HG02840 (cell line): ENCODE results near the gene ZNF280B.
"Not testable (repeated sequence)": the region's sequence is repeated elsewhere in the genome, so short reads cannot be mapped to it uniquely, and the experiment has no call there.

Source experiments
- ATAC-seq: cut with Tn5 transposase; IDR thresholded peaks from one replicate; pipeline ENCODE4 v1.9.1; 2021; ENCODE audit warnings: mild to moderate bottlenecking, moderate library complexity, moderate number of reproducible peaks; ENCODE audit not compliant: unreplicated experiment, low FRiP score

The ZNF280B gene

GRCh38 chr22:22465782-22466181, 42.8 kb downstream of the ZNF280B start:
- no peak for ATAC-seq

DNA sequence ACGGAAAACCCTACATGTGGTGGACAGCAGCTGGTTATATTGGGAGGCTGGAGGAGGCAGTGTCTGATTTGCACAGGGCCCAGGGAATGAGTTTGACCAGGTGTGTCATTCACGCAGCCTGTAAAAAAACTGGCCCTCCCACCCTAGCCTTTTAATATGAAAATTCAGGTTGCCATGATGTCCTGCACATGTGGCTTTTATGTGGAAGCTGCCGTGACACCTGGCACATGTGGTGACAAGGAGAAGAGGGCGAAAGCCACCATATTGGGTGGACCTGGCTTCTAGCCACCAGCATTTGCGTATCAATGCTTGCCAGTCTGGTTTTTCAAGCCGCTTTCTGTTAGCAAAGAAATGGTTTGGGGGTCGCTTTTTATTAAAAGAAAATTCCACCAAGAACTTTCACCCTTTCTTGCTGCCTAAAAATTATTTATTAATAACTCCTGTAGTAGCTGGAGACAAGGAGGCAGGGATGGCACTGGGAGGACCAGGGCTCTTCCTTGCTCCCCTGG, 43.4 kb downstream of the ZNF280B start:
- ATAC-seq, result no peak

DNA sequence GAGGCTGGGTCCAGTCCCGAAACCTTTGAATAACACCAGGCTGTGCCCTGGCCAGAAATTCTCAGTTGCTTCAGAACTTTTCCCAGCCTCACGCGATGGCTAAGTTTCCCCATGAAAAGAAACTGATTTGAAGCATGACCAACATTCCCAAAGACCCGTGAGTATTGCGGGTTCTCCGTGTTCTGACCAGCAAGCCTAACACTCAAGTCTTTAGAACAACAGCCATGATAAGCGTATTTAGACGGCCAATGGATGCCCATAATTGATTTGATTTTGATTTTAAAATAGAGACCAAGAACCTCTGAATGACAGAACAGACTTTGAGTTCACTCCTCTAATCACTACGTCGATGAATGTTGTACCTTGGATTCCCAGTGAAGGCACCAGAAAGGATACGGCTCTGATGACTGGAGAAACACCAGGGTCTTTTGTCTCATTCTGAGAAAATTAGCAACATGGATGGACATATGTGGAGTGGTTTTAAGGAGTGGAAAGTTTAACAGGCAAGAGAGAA, 43.9 kb downstream of the ZNF280B start:
- ATAC-seq, result no peak

DNA sequence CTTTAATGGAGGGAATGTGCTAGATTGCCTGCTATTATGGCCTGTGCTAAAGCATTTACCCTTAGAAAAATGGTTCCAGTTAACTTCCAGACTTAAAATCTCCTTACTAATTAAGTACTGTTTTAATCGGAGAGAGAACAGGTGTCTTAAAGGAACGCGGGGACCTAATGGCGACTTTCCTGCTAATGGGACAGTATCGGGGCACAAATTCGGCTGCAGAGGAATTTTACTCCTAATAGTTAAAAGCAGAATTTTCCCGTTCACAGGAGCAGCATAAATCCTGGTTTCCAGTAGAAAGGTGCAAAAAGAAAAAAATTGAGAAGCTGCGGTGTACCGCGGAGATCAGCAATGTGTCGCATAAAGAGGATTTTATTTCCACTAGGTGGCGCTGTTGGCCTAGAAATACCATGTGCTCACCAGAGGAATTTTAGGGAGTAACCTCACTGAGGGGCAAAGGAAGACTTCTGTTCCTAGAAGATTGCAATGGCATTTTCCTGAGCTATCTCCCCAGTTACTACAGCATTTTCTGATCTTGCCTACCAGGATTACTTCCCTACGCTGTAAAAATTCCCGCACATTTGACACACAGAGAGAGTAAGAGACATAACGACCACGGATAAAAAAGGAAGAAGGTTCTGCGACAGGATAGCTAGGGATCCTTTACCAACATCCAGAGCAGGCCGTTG, 44.5 kb downstream of the ZNF280B start:
- ATAC-seq, result no peak

DNA sequence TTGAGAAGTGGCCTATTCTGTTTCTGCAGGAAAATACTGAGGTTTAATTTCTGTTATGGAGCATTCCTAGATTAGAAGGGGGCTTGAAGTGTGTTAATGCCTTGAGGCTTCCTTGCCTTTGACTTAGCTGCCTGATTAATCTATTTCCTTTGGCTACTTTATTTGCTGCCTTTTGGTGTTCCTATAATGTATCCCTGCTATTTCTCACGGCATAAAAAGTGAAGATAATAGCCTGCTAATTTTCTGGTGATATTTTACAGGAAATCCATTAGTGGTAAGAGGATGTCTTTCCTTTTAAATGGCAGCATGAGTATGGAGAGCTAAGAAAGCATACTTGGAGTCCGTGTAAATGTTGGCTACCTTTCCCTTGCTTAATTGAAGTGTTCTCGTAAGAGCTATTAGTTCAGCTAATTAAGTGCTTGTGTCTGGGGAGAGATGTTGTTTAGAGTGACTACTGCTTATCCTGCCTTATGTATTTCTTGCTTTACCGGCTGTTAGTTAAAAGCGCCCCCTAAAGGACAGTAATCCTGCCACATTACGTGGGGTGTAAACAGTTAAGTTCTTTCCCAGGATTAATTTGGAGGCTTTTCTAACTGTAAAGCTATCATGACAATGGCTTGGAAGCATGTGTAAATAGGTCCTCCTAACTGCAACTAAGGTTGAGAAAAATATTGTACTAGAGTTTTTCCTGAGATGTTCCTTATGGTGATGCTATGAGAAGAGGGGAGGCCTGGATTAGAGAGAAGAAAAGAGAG, 45.6 kb downstream of the ZNF280B start:
- no peak for ATAC-seq

DNA sequence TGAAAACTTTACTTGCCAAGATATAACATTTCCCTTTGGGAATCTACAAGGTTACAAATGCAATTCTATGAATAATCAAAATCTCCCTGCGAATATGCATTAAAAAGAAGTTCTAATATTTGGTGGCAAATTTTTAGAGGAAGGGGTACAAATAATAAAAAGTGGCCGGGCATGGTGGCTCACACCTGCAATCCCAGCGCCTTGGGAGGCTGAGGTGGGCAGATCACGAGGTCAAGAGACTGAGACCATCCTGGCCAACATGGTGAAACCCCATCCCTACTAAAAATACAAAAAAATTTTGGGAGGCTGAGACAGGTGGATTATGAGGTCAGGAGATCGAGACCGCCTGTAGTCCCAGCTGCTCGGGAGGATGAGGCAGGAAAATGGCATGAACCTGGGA, 47.0 kb downstream of the ZNF280B start:
- no peak for ATAC-seq

- ATAC-seq, result no peak
Observed at GRCh38 chr22:22461111-22461510, 47.4 kb downstream of the ZNF280B start.

DNA sequence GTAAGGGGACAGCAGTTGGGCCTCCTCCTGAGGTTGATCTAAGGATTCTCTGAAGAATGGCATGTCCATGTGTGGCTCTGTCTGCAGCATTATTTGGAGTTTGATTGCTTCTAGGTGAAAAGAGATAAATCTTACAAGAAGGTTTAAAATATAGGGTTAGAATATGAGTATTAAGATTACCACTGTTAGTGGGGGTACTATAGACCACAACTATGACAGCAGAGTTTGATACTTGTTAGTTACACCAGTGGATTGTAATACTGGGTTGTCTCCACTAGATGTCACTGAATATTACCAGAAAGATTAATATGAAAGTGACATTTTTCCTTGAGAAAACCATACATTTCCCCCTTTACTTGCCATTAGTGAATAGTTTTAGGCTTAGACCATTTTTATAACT, 47.9 kb downstream of the ZNF280B start:
- no peak for ATAC-seq

DNA sequence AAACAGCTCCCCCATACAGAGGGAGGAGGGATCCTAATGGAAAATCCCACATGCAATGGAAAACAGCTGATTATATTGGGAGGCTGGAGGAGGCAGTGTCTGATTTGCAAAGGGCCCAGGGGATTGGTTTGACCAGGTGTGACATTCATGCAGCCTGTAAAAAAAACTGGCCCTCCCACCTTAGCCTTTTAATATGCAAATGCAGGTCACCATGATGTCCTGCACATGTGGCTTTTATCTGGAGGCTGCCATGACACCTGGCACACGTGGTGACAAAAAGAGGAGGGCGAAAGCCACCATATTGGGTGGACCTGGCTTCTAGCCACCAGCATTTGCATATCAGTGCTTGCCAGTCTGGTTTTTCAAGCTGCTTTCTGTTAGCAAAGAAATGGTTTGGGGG, 48.5 kb downstream of the ZNF280B start:
- ATAC-seq, result no peak

DNA sequence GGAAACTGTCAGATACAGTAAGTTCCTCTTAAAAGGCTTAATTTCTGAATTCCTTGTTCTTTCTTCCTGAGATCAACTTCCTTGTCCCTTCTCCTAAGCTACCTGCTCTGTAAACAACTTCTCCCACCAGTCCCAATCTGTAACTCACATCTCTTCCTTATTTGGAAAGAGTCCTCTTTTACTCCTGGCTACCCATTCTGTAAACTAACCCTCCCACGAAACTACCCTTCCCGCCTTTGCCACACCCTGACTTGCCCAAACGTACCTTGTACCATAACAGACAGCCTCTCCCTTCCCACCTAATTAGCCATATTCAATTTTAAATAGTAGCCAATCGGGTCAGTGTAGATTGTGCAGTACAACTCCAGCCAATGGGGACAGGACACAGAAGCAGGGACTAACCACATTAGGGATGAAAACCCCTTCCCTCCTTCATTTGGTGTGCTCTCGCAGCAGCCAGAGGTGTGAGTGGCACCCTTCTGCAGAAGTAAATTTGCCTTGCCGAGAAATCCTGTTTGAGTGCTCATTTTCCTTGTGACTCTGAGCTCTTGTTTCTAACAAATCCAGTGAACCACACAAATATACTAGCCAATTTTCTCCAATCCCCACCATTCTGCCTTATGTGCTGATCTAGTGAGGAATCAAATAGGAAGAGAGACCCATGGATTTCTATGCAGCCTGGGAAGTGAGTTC, 49.5 kb downstream of the ZNF280B start:
- no peak for ATAC-seq

DNA sequence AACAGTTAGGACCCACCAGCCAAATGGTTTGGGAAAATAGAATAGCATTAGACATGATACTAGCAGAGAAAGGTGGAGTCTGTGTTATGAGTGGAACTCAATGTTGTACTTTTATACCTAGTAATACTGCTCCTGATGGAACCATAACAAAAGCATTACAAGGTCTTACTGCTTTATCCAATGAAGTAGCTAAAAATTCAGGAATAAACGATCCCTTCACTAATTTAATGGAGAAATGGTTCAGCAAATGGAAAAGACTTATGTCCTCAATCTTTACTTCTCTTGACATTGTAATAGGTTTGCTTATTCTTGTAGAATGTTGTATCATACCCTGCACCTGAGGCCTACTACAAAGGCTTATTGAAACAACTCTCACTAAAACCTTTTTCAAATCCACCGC, 50.2 kb downstream of the ZNF280B start:
- no peak for ATAC-seq

- no peak for ATAC-seq
Observed at GRCh38 chr22:22454997-22455396, 53.5 kb downstream of the ZNF280B start.

DNA sequence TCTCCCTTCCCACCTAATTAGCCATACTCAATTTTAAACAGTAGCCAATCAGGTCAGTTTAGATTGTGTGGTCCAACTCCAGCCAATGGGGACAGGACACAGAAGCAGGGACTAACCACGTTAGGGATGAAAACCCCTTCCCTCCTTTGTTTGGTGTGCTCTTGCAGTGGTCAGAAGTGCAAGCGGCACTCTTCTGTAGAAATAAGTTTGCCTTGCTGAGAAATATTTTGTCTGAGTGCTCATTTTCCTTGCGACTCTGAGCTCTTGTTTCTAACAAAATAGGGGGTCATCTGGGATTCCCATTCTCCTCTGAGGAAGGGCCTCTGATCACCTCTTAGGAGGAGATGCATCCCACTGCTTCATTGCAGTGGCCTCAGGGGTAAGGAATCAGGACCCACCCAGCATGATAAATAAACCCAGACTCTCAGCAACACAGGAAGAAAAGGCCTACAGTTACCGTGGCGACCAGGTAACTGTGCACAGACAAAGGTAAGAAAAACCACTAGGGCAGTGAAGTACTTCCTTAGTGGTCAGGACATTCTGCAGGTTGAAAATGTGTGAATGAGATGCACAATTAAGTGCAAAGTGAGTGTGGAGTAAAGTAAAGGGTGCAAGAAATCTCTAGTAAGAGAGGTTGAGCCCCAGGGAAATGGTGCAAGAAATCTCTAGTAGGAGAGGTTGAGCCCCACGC, 55.4 kb downstream of the ZNF280B start:
- no peak for ATAC-seq

DNA sequence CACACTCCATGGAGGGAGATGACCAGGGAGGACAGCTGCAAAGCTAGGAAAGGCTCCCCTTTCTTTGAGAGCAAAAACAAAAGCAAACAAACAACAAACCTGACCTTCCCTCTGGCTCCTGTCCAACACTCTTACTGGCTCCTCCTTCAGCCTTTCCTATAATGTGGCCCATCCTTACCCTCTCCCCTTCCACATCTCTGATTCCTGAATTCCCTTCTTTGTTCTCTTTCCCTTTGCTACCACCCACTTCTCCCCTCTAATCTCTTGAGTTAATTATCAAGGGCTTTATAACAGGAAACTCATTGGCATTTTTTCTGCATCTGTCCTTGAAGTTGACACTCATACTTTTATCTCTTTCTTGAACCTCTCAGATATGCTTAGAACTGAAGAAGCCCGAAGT, 56.3 kb downstream of the ZNF280B start:
- no peak for ATAC-seq

DNA sequence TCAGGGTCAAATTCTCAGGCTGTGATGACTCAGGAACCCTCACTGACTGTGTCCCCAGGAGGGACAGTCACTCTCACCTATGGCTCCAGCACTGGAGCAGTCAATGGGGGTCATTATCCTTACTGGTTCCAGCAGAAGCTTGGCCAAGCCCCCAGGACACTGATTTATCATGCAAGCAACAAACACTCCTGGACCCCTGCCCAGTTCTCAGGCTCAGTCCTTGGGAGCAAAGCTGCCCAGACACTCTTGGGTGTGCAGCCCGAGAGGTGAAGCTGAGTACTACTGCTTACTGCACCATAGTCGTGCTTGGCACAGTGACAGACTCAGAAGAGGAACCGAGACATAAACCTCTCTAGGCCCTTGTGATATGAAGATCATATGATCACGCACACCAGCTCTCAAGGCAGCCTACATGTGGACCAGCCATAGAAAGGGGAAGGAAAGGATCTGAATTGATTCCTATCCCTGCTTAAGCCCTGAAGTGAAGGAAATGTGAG, 58.2 kb downstream of the ZNF280B start:
- no peak for ATAC-seq

DNA sequence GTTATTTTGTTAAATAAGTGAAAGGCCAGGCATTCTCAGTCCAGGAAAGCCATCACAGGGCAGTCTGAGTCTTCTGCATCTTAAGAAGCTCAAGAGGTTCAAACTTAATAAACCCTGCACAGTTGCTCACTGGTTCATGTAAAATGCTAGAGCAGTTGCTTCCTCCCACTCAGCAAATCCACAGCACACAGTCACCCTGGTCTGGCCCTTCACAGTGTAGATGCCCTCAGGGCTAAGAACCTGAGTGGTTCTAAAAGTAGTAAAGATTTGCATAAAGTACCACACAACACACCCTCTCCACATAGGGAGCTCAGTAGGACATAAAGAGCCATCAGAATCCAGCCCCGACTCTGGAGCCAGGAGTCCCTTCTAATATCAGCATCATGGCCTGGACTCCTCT, 58.7 kb downstream of the ZNF280B start:
- ATAC-seq, result no peak

GRCh38 chr22:22446517-22446916, 62.0 kb downstream of the ZNF280B start:
- no peak for ATAC-seq

DNA sequence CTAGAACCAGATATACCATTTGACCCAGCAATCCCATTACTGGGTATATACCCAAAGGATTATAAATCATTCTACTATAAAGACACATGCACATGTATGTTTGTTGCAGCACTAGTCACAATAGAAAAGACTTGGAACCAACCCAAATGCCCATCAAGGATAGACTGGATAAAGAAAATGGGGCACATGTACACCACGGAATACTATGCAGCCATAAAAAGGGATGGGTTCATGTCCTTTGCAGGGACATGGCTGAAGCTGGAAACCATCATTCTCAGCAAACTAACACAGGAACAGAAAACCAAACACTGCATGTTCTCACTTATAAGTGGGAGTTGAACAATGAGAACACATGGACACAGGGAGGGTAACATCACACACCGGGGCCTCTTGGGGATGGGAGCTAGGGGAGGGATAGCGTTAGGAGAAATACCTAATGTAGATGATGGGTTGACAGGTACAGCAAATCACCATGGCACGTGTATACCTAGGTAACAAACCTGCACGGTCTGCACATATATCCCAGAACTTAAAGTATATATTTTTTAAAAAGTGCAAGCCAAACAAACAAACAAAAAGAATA, 64.4 kb downstream of the ZNF280B start:
- not testable (repeated sequence) for ATAC-seq

GRCh38 chr22:22442928-22443709, 65.4 kb downstream of the ZNF280B start:
- no peak for ATAC-seq
